Activated naive CD4-positive, alpha-beta T cell treated with anti-CD3 and anti-CD28 coated beads, Interleukin-2, amount 50 U/mL, for 16 hours (primary cell): ENCODE data around the gene PDE4D.
A peak's percentile ranks its signal among the peaks of the same experiment; 100 is the strongest.

Experiments used
- DNase-seq: peaks from one replicate; pipeline ENCODE4 v3.0.0-alpha.2; 2020

Gene PDE4D

GRCh38 chr5:59189472-59190244 is 703.9 kb downstream of the PDE4D start:
- DNase-seq = no peak

- DNase-seq = peak; percentile 52
Measured at GRCh38 chr5:59188419-59189225, 704.9 kb downstream of the PDE4D start.

- DNase-seq = no peak
Measured at GRCh38 chr5:59187857-59188256, 705.7 kb downstream of the PDE4D start.

DNA sequence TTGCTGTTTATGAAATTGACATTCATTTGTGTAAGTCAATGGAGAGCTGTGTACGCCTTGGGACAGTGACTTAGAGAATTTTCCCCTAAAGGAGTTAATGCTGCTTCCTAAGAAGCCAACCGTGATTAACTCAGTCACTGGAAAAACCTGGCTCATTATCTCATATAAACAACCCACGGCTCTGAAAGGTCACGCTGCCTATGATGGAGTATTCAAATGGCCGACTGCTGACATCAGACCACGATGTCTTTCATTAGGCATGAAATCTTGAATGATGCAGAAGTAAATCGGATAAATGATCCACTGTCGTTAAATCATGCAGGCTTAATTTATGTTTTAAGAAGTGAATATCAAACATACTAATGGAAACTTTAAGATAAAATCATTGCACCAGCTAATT is 706.9 kb downstream of the PDE4D start:
- no peak for DNase-seq

DNA sequence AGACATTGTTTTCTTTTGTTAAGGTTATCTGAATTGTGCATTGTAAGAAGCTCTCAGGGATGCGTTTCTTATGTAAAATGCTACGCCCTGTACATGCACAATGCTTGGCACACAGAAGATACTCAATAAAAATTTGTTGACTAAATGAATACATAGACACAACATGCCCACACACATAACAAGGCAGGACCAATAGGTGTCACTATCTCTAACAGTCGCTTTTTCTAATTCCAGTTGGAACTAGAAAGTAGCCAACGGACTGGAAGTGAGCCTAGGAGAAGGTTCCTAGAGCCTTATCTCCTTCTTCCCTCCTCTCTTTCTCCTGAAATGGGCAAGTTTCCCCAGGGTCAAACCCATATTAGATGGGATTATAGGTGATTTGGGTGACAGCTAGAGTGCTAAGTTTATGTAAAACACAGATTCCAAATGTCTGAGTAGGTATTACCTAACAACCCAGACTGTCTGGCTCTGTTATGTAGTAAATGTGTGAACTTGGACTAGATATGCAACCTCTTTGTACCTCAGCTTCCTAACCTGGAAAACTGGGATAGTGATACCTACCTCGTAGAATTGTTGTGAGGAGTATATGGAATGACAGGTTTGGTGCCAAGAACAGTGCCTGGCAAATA is 707.7 kb downstream of the PDE4D start:
- DNase-seq = no peak

GRCh38 chr5:59184769-59185168 is 708.8 kb downstream of the PDE4D start:
- no peak for DNase-seq

DNA sequence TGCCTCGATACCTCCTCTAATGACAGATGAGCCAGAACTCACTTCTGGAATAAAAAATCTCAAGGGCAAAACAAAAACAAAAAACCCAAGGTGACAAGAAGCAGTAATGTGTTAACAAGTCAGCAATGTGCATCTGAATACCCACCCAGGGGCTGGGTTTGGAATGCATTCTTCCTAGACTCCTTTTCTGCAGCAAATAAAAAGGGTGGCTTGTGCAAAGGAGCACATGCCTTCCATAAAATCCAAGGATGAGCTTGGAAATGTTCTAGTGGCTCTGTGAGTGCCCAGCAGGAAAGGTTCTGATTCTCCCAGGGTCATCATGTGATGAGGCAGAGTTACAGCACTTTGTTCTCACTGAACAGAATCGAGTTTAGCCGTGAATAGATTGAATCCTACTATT is 710.8 kb downstream of the PDE4D start:
- DNase-seq = no peak

- no peak for DNase-seq
Measured at GRCh38 chr5:59180515-59180914, 713.0 kb downstream of the PDE4D start.

DNA sequence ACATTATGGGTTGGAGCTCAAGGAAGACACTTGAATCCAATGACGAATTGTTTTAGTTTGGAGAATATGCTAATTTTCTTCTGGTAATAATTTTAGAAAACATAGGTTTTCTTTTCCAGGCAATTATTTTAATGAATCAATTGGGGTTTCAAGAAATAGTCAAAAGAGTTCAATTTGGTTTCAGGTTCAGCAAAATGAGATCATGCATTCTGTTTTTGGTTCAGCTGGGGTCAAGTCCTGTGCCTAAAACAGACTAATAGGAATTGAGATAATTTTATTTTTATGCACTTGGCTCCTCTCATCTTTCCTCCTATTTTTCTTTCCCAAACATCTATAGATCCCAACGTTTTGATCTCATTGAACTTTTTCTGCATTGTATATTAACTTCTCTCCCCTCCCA is 713.8 kb downstream of the PDE4D start:
- DNase-seq = no peak

DNA sequence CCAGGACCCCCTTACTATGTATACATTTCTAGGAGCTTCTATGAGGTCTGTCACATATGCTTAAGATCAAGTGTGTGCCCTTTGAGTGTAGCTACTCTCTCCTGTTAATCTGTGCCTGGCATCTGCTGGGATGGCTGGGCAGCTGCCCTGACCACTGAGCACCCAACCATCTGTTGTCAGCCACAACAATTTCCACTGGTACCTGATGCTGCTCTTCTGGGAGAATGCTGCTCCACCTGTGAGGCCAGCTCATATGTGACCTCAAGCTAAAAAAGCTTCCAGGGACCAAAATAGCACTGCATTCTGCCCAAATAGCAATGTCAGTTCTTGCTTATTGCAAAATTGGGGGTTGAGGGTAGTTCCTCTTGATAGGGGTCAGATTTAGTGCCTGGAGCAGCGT is 715.0 kb downstream of the PDE4D start:
- no peak for DNase-seq

- DNase-seq = no peak
Measured at GRCh38 chr5:59178071-59178470, 715.5 kb downstream of the PDE4D start.

GRCh38 chr5:59177644-59178043 is 715.9 kb downstream of the PDE4D start:
- DNase-seq = no peak

DNA sequence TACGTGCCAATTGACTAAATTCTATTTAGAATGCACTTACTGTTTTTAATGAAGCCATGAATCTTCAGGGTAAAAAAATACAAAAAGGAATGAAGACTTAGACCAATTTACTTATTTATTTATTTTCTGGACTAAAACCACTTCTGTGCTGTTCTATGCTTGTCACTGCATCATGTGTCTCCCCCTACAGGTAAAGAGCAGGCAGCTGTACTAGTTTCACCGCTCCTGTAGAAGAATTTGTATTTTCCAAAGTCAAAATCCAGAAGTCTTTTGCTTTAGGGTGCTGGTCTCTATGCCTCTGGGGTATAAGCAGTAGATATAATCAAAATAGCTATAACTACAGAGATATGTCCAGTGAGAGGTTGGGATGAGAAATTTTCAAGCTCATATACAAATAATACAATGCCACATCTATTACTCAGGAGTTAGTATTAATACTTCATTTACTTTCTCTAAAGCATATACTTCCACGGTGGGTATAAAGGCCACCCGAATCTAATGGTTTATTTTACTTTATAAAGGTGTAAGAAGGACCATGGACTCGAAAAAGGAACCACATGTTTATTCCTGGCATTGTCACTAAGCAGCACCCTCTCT is 719.2 kb downstream of the PDE4D start:
- DNase-seq = no peak

DNA sequence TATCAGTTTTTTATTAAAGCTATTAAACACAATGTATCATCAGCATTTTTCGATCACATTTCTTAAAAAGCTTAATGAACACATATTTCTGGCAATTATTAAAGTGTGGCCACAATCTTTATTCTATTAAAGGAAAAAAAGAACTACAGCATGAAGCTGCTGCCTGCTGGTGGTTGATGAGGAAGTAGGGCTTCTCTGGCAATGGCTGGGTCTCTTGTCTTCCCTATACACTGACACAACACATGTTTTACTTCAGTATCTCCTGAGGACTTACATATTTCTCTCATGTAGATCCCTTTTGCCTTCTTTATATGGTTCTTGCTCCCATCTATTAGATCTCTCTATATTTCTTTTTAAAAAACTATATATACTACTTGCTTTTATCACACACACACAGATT is 719.9 kb downstream of the PDE4D start:
- no peak for DNase-seq

DNA sequence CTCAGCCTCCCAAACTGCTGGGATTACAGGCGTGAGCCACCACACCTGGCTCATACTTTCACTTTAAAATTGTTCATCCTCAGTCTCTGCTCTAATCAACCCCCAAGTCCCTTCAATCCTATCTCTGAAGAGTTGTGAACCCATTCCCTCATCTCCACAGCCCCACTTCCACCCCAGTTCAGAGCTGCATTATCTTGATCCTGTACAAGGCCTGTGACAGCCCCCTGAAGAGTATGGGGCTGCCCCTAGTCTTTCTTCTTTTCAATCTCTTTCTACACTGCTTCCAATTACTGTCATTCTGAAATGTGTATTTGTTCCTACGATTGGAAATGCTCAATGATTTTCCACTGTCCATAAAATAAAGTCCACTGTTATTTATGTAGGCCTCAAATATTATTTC is 722.4 kb downstream of the PDE4D start:
- no peak for DNase-seq

GRCh38 chr5:59169768-59170150 is 723.8 kb downstream of the PDE4D start:
- no peak for DNase-seq

DNA sequence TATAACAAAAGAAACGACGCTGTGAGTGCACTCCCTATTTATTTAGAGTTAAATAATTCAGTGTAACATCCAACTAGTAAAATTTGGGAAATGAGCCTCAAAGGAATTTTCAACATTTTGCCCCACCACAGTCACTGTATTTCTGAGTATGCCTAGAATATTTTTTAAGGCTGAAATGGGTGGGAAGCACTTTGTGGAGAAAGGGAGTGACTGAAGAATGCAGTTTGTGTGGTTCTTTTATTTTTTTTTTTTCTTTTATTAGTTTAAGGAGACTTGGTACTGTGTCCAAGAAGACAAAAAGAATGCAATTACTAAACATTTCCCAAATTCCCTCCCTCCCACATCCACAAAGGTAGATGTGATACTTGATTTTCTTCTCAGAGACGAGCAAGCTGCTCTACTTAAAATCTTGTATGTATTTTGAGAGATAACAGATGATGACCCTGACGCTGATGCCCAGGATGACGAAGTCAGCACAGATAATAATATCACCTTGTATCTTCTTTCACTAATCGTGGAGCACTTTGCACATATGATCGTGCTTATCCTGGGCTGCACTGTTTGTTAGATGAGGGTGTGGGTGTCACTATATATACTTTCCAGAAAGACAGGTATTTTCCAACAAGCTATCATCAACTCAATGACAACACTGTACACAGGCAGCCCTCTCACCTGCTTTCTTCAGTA is 724.3 kb downstream of the PDE4D start:
- no peak for DNase-seq

- no peak for DNase-seq
Measured at GRCh38 chr5:59168067-59168466, 725.5 kb downstream of the PDE4D start.

DNA sequence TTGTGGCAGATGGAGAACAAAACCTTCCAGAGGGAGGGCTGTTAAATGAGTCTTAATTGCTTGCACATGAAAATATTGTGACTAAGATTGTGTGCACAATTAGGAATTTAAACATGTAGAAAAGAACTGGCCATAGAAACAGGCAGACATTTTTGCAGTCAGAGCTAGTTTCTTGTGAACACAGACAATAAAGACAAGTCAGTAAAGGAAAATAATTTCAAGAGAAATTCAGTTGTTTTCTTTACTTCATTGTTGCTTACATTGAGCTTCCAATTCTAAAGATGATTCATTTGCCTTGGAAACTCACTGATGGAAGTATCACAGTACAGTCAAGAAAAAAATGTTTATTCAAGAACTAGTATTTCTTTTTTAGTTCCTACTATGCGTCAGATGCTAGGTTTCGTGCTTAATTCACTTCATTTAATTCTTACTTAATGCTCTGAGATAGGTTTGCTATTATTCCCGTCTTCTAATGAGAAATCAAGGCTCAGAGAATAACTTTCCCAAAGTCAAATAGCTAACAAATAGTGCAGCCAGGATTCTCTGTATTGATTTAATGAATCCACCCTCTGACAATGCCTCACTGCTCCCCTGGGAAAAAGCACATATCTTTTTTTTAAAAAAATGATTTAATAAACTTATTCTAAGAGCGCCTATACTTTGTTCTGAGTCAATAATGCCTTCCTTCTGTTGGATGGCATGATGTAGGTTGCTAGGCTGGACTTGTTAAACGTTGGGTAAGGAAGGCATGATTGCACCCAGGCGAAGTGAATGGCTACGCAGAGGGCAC is 729.3 kb downstream of the PDE4D start:
- DNase-seq = no peak

DNA sequence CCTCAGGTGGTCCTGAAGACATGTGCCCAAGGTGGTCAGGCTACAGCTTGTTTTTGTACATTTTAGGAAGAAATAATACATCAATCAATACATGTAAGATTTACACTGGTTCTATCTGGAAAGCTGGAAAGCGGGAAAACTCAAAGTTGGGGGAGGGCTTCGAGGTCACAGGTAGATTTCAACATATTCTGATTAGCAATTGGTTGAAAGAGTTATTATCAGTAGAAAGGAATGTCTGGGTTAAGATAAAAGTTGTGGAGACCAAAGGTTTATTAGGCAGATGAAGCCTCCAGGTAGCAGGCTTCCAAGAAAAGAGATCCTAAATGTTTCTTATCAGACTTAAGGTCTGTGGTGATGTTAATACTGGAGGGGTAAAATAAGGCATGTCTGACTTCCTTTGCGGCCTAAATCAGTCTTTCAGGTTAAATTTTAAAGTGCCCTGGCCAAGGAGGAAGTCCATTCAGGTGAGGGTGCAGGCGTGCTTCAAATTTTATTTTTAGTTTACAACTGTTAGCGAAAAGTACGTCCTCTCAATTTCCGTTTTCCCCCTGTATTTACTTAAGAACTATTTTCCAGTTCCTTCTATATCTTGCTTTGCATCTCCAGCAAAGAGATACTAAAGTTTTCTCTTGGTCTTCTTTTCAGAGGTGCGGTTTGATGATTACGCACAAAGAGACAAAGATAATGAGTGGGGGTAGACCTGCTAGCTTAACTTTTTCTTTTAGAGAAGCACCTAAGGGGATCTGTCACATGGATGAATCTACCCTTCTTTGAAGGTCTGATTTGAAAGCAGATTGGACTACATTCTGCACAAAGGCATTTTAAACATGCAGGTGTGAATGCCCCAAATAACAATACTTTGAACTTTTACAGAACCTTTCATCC is 732.1 kb downstream of the PDE4D start:
- DNase-seq = no peak
